ENCODE data around the gene RPL10A. TPM values are rescaled to one million over a fixed set of nuclear protein-coding genes. Genes with fewer than 3 reads are reported as not detected.

RPL10A gene
- total and polyA plus RNA-seq, 3 donors from 2014 or later: 305 to 768 (median 538) TPM

DNA sequence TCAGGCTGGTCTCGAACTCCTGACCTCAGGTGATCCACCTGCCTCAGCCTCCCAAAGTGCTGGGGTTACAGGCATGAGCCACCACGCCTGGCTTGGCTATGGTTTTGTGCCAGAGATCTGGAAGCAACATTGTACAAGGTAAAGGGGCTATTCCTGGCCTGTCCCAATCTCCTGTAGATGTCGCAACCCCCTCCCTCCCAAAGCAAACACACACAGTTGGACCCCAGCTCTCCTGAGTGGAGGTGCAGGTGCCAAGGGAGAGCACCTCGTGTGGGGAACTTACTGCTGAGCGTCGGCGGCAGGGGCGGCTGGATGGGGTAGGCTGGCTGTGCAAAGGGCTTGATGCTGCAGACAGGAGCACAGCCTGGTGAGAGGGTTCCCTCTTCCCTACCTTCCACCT lies 8.8 kb downstream of the RPL10A start:
- peaks cover 12% of the 10 kb centered on the region for H3K4me1 ChIP-seq
- no peaks in the 10 kb centered on the region for H3K36me3 ChIP-seq (ENCODE audit: low read depth, missing control alignments)
- no peak for TF ChIP-seq POLR2A (IDR thresholded peaks at IDR 0.05)
- TF ChIP-seq, protein P1, sequence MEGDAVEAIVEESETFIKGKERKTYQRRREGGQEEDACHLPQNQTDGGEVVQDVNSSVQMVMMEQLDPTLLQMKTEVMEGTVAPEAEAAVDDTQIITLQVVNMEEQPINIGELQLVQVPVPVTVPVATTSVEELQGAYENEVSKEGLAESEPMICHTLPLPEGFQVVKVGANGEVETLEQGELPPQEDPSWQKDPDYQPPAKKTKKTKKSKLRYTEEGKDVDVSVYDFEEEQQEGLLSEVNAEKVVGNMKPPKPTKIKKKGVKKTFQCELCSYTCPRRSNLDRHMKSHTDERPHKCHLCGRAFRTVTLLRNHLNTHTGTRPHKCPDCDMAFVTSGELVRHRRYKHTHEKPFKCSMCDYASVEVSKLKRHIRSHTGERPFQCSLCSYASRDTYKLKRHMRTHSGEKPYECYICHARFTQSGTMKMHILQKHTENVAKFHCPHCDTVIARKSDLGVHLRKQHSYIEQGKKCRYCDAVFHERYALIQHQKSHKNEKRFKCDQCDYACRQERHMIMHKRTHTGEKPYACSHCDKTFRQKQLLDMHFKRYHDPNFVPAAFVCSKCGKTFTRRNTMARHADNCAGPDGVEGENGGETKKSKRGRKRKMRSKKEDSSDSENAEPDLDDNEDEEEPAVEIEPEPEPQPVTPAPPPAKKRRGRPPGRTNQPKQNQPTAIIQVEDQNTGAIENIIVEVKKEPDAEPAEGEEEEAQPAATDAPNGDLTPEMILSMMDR (IDR thresholded peaks at IDR 0.05): no peak
- H3K27ac ChIP-seq: no peak overlapping the region
- intact Hi-C loops (cut with DNase I; ENCODE audit: low total_unique reads): no loop called here
- no peaks in the 10 kb centered on the region for H3K27me3 ChIP-seq
- DNase-seq: no peak
- H3K9me3 ChIP-seq: no peaks in the 10 kb centered on the region
- H3K4me3 ChIP-seq: no peak overlapping the region
- WGBS, 2 donors: 86 to 90% methylated on average over 6 to 8 of the region's 8 CpGs

DNA sequence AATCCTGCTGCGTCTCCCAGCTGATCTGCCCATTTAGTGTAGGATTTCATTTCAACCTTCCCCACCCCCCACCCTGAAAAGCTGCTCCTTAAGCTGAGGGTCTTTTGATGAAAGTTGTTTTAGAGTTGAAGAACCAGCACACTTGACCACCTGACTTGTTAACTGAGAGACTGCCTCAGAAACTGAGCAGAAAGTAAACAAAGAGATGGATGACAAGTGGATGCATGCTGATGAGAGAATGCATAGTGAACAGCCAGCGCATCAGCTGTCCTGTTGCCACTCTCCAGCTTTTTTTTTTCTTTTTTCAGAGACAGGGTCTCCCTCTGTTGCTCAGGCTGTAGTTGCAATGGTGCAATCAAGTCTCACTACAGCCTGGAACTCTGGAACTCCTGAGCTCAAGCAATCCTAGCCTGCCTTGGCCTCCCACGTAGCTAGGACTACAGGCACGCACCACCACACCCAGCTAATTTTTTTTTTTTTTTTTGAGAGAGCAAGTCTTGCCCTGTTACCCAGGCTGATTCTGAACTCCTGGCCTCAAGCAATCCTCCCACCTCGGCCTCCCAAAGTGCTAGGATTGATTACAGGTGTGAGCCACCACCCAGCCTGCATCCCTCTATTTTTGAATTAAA lies 9.5 kb downstream of the RPL10A start:
- Histone ChIP-seq H3K36me3 (ENCODE audit: low read depth, missing control alignments) (no peaks in the 10 kb centered on the region), H3K4me3 (no peak overlapping the region), H3K4me1 (peaks cover 8% of the 10 kb centered on the region), H3K27ac (no peak overlapping the region), H3K9me3 (no peaks in the 10 kb centered on the region), H3K27me3 (no peaks in the 10 kb centered on the region)
- intact Hi-C loops (cut with DNase I; ENCODE audit: low total_unique reads): no loop called here
- 93 to 98% methylated on average over 5 of the region's 5 CpGs for WGBS, 2 donors
- TF ChIP-seq, protein P1 (IDR thresholded peaks at IDR 0.05): no peak
- TF ChIP-seq POLR2A (IDR thresholded peaks at IDR 0.05): no peak
- no peak for DNase-seq

DNA sequence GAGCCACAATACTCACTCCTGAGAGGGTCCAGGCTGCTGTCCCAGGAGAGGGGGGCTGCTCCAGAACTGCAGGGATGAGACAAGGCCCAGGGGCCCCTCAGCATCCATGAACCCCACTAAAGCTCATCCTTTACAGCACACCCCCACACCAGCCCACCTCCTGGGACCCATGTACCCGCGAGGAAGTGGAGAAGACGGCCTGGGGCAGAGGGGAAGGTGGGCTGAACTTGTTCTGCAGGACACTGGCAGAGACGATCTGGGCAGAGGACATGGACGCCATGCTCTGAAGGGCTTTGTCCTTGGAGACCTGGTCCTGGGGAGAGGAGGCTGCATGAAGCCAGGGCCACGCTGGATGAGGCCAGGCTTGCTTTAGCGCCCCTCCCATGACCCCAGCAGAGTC lies 10.1 kb downstream of the RPL10A start:
- intact Hi-C loops (cut with DNase I; ENCODE audit: low total_unique reads): no loop called here
- Histone ChIP-seq H3K4me1 (peaks cover 8% of the 10 kb centered on the region), H3K27ac (no peak overlapping the region), H3K9me3 (no peaks in the 10 kb centered on the region), H3K4me3 (no peak overlapping the region), H3K27me3 (no peaks in the 10 kb centered on the region), H3K36me3 (ENCODE audit: low read depth, missing control alignments) (no peaks in the 10 kb centered on the region)
- TF ChIP-seq, protein P1 (IDR thresholded peaks at IDR 0.05): no peak
- TF ChIP-seq POLR2A (IDR thresholded peaks at IDR 0.05): no peak
- DNase-seq: no peak
- 79 to 92% methylated on average over 7 of the region's 7 CpGs for WGBS, 2 donors

GRCh38 chr6:35480176-35480575 lies 12.0 kb downstream of the RPL10A start:
- TF ChIP-seq, protein P1 (IDR thresholded peaks at IDR 0.05): no peak
- no peak for TF ChIP-seq POLR2A (IDR thresholded peaks at IDR 0.05)
- Histone ChIP-seq H3K27ac (no peak overlapping the region), H3K4me3 (no peak overlapping the region), H3K9me3 (no peaks in the 10 kb centered on the region), H3K36me3 (ENCODE audit: low read depth, missing control alignments) (no peaks in the 10 kb centered on the region), H3K4me1 (peaks cover 13% of the 10 kb centered on the region), H3K27me3 (no peaks in the 10 kb centered on the region)
- 93 to 96% methylated on average over 11 to 12 of the region's 12 CpGs for WGBS, 2 donors
- intact Hi-C loops (cut with DNase I; ENCODE audit: low total_unique reads): no loop called here
- no peak for DNase-seq

GRCh38 chr6:35481226-35481625 lies 13.0 kb downstream of the RPL10A start:
- H3K27ac ChIP-seq: no peak overlapping the region
- H3K9me3 ChIP-seq: no peaks in the 10 kb centered on the region
- TF ChIP-seq POLR2A (IDR thresholded peaks at IDR 0.05): no peak
- TF ChIP-seq, protein P1 (IDR thresholded peaks at IDR 0.05): no peak
- no peaks in the 10 kb centered on the region for H3K27me3 ChIP-seq
- no peak for DNase-seq
- H3K4me3 ChIP-seq: no peak overlapping the region
- H3K4me1 ChIP-seq: peaks cover 23% of the 10 kb centered on the region
- intact Hi-C loops (cut with DNase I; ENCODE audit: low total_unique reads): no loop called here
- WGBS, 2 donors: 66 to 67% methylated on average over 8 of the region's 8 CpGs
- no peaks in the 10 kb centered on the region for H3K36me3 ChIP-seq (ENCODE audit: low read depth, missing control alignments)
